A549 (cell line): ENCODE data around the gene PLAC1. TPM values are rescaled to one million over a fixed set of nuclear protein-coding genes. Genes with fewer than 3 reads are reported as not detected.
A peak's percentile ranks its signal among the peaks of the same experiment; 100 is the strongest.

Source experiments
- ATAC-seq, 2 experiments: fragments of 200-7000 bp in 1 of 2; fragments of >200 bp in 1 of 2; cut with Nextera tagmentation in 1 of 2; cut with Tn5 transposase in 1 of 2; 3 replicates each; pipeline versions ENCODE4 v1.8.0 to v1.9.1; 2018 to 2020; ENCODE audit warnings: mild to moderate bottlenecking in 1 of 2, moderate library complexity in 1 of 2
- CTCF ChIA-PET: fragments of 300-600 bp; sonication (Branson Sonifier 250); formaldehyde crosslinking; extraction: SDS; loops from one replicate; lab custom pipeline; 2021; ENCODE audit warnings: antibody characterized with exemption, inconsistent platforms; lab: Yijun Ruan, JAX
- POLR2A ChIA-PET: fragments of 350-600 bp; formaldehyde crosslinking; extraction: SDS; loops from one replicate; lab custom pipeline; 2021; ENCODE audit warnings: antibody characterized with exemption, inconsistent platforms; lab: Yijun Ruan, JAX
- DNase-seq, 2 experiments: peaks; one replicate each; pipeline versions ENCODE4 v3.0.0 to v3.0.0-alpha.2; 2011 to 2016; ENCODE audit warnings: low read depth in 1 of 2, low spot score in 1 of 2
- FAIRE-seq: peaks from 2 replicates; lab custom pipeline; 2011; peaks lifted over from hg19 to GRCh38; lab: Jason Lieb, UNC
- H3K27ac ChIP-seq, 2 experiments: fragments of >200 bp; sonication (Bioruptor Twin); formaldehyde crosslinking; 3 replicates each; pipeline ENCODE4 v1.5.1; 2016 to 2017
- H3K4me1 ChIP-seq: fragments of >200 bp; sonication (Bioruptor Twin); formaldehyde crosslinking; 3 replicates; pipeline ENCODE4 v1.6.1; 2016
- H3K4me2 ChIP-seq: fragments of >200 bp; sonication (Bioruptor Twin); formaldehyde crosslinking; 3 replicates; pipeline ENCODE4 v1.6.1; 2016
- H3K4me3 ChIP-seq: fragments of >200 bp; sonication (Bioruptor Twin); formaldehyde crosslinking; 3 replicates; pipeline ENCODE4 v1.5.1; 2016
- H3K9me3 ChIP-seq: fragments of >200 bp; sonication (Bioruptor Twin); formaldehyde crosslinking; 3 replicates; pipeline ENCODE4 v1.6.1; 2016
- CBX2 ChIP-seq: fragments of 200-600 bp; sonication (generic); IDR thresholded peaks from 2 replicates; pipeline ENCODE4 v1.6.1; 2016; ENCODE audit warnings: low read depth, mild to moderate bottlenecking, borderline replicate concordance
- CBX8 ChIP-seq: fragments of 200-600 bp; sonication (generic); IDR thresholded peaks from 2 replicates; pipeline ENCODE4 v1.6.1; 2016
- CEBPB ChIP-seq, 2 experiments: fragments of >200 bp in 1 of 2; sonication (Bioruptor Twin) in 1 of 2; formaldehyde crosslinking in 1 of 2; IDR thresholded peaks; 2 replicates each; pipeline ENCODE4 v1.6.1; 2012 to 2016
- CHD4 ChIP-seq: fragments of 200-600 bp; sonication (generic); IDR thresholded peaks from 2 replicates; pipeline ENCODE4 v1.6.1; 2016; ENCODE audit warnings: antibody characterized with exemption, mild to moderate bottlenecking, borderline replicate concordance
- EHF ChIP-seq: fragments of 250-450 bp; sonication (Bioruptor Pico); IDR thresholded peaks from 2 replicates; pipeline ENCODE4 v1.5.0; 2020; ENCODE audit warnings: mild to moderate bottlenecking
- EP300 ChIP-seq, 2 experiments: fragments of >200 bp; sonication (Bioruptor Twin); formaldehyde crosslinking; IDR thresholded peaks; 2 replicates in 1 of 2; 3 replicates in 1 of 2; pipeline ENCODE4 v1.6.1; 2016 to 2017
- ESRRA ChIP-seq: fragments of 150-350 bp; IDR thresholded peaks from 2 replicates; pipeline ENCODE4 v1.6.1; 2014; ENCODE audit warnings: mild to moderate bottlenecking, low read length, borderline replicate concordance
- FOXS1 ChIP-seq: fragments of 250-450 bp; sonication (Bioruptor Pico); IDR thresholded peaks from 2 replicates; pipeline ENCODE4 v1.5.0; 2020; ENCODE audit warnings: mild to moderate bottlenecking, moderate library complexity
- HDAC2 ChIP-seq: fragments of 200-600 bp; sonication (generic); IDR thresholded peaks from 2 replicates; pipeline ENCODE4 v1.6.1; 2016
- KDM5A ChIP-seq: fragments of 200-600 bp; sonication (generic); IDR thresholded peaks from 2 replicates; pipeline ENCODE4 v1.6.1; 2016; ENCODE audit warnings: antibody characterized with exemption, mild to moderate bottlenecking
- NR3C1 ChIP-seq: fragments of >200 bp; sonication (Bioruptor Twin); formaldehyde crosslinking; IDR thresholded peaks from 3 replicates; pipeline ENCODE4 v1.6.1; 2017
- RAD21 ChIP-seq, 2 experiments: fragments of >200 bp in 1 of 2; sonication (Bioruptor Twin) in 1 of 2; formaldehyde crosslinking in 1 of 2; IDR thresholded peaks in 1 of 2; conservative IDR thresholded peaks in 1 of 2; 2 replicates in 1 of 2; 3 replicates in 1 of 2; pipeline ENCODE4 v1.6.1; 2012 to 2018; ENCODE audit warnings: inconsistent platforms in 1 of 2
- RCOR1 ChIP-seq: fragments of 150-350 bp; IDR thresholded peaks from 2 replicates; pipeline ENCODE4 v1.6.1; 2014; ENCODE audit warnings: antibody characterized with exemption, low read length, low read depth
- RFX5 ChIP-seq: fragments of 450-650 bp; IDR thresholded peaks from 2 replicates; pipeline ENCODE4 v1.7.1; 2014; ENCODE audit warnings: antibody characterized with exemption, mild to moderate bottlenecking, moderate library complexity
- ZC3H11A ChIP-seq: fragments of 450-650 bp; IDR thresholded peaks from 2 replicates; pipeline ENCODE4 v1.6.1; 2014; ENCODE audit warnings: antibody characterized with exemption, mild to moderate bottlenecking
- ZSCAN20 ChIP-seq: fragments of 250-450 bp; sonication (Bioruptor Pico); IDR thresholded peaks from 2 replicates; pipeline ENCODE4 v1.8.0; 2022; ENCODE audit warnings: mild to moderate bottlenecking, moderate library complexity
- WGBS: methylation state at CpG from one replicate; pipeline ENCODE4 v1.1.6; 2017; ENCODE audit errors: missing lambda C conversion rate; 5-methylcytosine and 5-hydroxymethylcytosine counted together
- polyA plus RNA-seq, 4 experiments: library from polyadenylated mRNA; depleted of rRNA in 3 of 4; stranded (reverse); fragments of >200 nt; fragmentation: RNase III in 1 of 4; extraction: RNeasy Plus Mini Kit Qiagen cat#74134 plus additional on column Dnase treatment in 1 of 4; gene quantifications; 2 replicates in 3 of 4; 3 replicates in 1 of 4; pipeline ENCODE4 v1.2.3, GENCODE V29; 2011 to 2017
- TF ChIP-seq, protein P1 (sequence below): fragments of 150-350 bp; IDR thresholded peaks from 2 replicates; pipeline ENCODE4 v1.6.1; 2014; ENCODE audit warnings: low read depth, mild to moderate bottlenecking, low read length
- TF ChIP-seq, protein P2 (sequence below): fragments of 250-450 bp; sonication (Bioruptor Pico); IDR thresholded peaks from 2 replicates; pipeline ENCODE4 v1.5.0; 2021; ENCODE audit warnings: mild to moderate bottlenecking, moderate library complexity, borderline replicate concordance
- TF ChIP-seq, protein P3 (sequence below): IDR thresholded peaks from 2 replicates; pipeline ENCODE4 v1.6.1; 2012
- TF ChIP-seq, protein P4 (sequence below): IDR thresholded peaks from 2 replicates; pipeline ENCODE4 v1.6.1; 2012
- TF ChIP-seq, protein P5 (sequence below): fragments of >200 bp; sonication (Bioruptor Twin); formaldehyde crosslinking; IDR thresholded peaks from 3 replicates; pipeline ENCODE4 v1.6.1; 2016
- TF ChIP-seq, protein P6 (sequence below): IDR thresholded peaks from 2 replicates; pipeline ENCODE4 v1.6.1; 2012; ENCODE audit warnings: low read depth, borderline replicate concordance

The PLAC1 gene
- polyA plus RNA-seq, 2 of the 4 experiments (the other 2 are of a cell fraction): 0.79 to 2.6 TPM

DNA sequence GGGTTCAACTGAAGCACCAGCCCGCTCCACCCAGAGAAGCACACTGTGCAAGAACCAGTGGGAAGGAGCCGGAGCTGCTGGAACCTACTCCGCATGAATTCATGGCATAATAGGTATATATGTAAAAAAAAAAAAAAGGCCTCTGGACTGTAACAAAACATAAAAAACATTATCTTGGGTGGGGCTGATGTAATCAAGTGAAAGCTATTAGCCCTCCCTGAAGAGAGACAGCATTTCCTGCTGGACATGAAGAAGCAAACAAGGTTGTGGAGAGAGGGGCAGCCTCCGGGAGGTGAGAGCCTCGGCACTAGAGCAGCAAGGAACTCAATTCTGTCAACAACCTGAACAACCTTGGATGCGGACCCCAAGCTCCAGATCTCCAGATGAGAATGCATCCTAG is 50.7 kb downstream of the PLAC1 start:
- no peak for TF ChIP-seq EP300 (IDR thresholded peaks at IDR 0.05)
- no peak for TF ChIP-seq NR3C1
- TF ChIP-seq KDM5A: no peak
- TF ChIP-seq, protein P1, sequence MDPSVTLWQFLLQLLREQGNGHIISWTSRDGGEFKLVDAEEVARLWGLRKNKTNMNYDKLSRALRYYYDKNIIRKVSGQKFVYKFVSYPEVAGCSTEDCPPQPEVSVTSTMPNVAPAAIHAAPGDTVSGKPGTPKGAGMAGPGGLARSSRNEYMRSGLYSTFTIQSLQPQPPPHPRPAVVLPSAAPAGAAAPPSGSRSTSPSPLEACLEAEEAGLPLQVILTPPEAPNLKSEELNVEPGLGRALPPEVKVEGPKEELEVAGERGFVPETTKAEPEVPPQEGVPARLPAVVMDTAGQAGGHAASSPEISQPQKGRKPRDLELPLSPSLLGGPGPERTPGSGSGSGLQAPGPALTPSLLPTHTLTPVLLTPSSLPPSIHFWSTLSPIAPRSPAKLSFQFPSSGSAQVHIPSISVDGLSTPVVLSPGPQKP: no peak
- no peak for TF ChIP-seq RCOR1
- TF ChIP-seq, protein P2, sequence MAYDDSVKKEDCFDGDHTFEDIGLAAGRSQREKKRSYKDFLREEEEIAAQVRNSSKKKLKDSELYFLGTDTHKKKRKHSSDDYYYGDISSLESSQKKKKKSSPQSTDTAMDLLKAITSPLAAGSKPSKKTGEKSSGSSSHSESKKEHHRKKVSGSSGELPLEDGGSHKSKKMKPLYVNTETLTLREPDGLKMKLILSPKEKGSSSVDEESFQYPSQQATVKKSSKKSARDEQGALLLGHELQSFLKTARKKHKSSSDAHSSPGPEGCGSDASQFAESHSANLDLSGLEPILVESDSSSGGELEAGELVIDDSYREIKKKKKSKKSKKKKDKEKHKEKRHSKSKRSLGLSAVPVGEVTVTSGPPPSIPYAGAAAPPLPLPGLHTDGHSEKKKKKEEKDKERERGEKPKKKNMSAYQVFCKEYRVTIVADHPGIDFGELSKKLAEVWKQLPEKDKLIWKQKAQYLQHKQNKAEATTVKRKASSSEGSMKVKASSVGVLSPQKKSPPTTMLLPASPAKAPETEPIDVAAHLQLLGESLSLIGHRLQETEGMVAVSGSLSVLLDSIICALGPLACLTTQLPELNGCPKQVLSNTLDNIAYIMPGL (CRISPR knock-in tag): no peak
- TF ChIP-seq CBX8: no peak
- TF ChIP-seq, protein P3, sequence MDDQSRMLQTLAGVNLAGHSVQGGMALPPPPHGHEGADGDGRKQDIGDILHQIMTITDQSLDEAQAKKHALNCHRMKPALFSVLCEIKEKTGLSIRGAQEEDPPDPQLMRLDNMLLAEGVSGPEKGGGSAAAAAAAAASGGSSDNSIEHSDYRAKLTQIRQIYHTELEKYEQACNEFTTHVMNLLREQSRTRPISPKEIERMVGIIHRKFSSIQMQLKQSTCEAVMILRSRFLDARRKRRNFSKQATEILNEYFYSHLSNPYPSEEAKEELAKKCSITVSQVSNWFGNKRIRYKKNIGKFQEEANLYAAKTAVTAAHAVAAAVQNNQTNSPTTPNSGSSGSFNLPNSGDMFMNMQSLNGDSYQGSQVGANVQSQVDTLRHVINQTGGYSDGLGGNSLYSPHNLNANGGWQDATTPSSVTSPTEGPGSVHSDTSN: no peak
- no peak for TF ChIP-seq FOXS1 (CRISPR knock-in tag)
- no peak for TF ChIP-seq RFX5
- TF ChIP-seq, protein P4, sequence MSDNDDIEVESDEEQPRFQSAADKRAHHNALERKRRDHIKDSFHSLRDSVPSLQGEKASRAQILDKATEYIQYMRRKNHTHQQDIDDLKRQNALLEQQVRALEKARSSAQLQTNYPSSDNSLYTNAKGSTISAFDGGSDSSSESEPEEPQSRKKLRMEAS: no peak
- TF ChIP-seq, protein P5, sequence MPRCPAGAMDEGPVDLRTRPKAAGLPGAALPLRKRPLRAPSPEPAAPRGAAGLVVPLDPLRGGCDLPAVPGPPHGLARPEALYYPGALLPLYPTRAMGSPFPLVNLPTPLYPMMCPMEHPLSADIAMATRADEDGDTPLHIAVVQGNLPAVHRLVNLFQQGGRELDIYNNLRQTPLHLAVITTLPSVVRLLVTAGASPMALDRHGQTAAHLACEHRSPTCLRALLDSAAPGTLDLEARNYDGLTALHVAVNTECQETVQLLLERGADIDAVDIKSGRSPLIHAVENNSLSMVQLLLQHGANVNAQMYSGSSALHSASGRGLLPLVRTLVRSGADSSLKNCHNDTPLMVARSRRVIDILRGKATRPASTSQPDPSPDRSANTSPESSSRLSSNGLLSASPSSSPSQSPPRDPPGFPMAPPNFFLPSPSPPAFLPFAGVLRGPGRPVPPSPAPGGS: no peak
- TF ChIP-seq CEBPB (IDR thresholded peaks at IDR 0.05): no peak
- no peak for TF ChIP-seq ZC3H11A
- DNase-seq: no peak
- CTCF ChIA-PET: no interaction called here
- H3K4me2 ChIP-seq: no peak overlapping the region
- H3K4me3 ChIP-seq: no peak overlapping the region
- no peak for ATAC-seq
- WGBS: 92% methylated on average over 6 of the region's 6 CpGs
- H3K9me3 ChIP-seq: peaks cover 4% of the 10 kb centered on the region
- H3K4me1 ChIP-seq: peaks cover 28% of the 10 kb centered on the region
- peak overlapping the region; percentile 57 to 62; a peak in 5 of 6 replicates for H3K27ac ChIP-seq
- no peak for FAIRE-seq
- POLR2A ChIA-PET: no interaction called here

DNA sequence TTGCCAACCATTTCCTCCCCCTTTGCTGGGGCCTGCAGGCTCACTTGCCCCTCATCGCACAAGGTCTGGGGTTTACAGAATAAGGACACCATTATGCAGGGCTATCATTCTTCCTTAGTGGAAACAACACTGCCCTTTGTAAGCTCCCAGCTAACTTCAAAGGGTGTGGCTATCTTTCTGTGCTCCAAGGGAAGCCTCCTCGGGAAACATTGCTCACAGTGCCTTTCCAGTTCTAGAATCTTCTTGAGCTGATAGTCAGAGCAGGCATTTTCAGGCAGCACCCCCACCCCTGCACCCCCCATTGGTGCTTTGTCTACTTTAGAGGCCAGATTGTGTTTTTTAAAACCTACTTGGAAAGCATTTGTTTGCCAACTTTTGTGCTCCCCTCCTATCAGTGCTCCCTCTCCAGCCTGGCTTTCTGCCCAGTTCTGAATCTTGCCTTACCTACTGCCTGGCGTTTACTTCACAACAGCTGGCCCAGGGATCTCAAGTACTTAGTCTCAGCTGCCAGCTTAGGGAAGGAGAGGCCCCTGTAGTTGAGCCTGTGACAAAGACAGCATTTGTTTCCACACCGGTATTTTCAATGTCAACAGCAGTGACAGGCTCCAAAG is 53.5 kb downstream of the PLAC1 start:
- H3K4me1 ChIP-seq: peaks cover 35% of the 10 kb centered on the region
- peak; percentile 76 for FAIRE-seq
- POLR2A ChIA-PET: interaction anchor here (1.2 to 1.6 kb wide), 3 partner anchors 60 to 145 kb away, joined by 3 to 10 read pairs (median 3); no protein-coding TSS in a partner anchor
- peaks cover 9% of the 10 kb centered on the region for H3K9me3 ChIP-seq
- peak; percentile 14 to 54 for DNase-seq
- CTCF ChIA-PET: interaction anchor here (0.6 to 2.9 kb wide), 12 partner anchors 13 to 178 kb away, joined by 3 to 14 read pairs (median 5); no protein-coding TSS in a partner anchor
- ATAC-seq: peak; percentile 80 to 84
- 32% methylated on average over 3 of the region's 4 CpGs for WGBS
- peak overlapping the region; percentile 94 to 99 for H3K27ac ChIP-seq
- H3K4me3 ChIP-seq: no peak overlapping the region
- peak overlapping the region; percentile 62 for H3K4me2 ChIP-seq
- TF ChIP-seq EHF: no peak
- no peak for TF ChIP-seq CBX2
- no peak for TF ChIP-seq CEBPB (IDR thresholded peaks at IDR 0.05)
- no peak for TF ChIP-seq EP300 (IDR thresholded peaks at IDR 0.05)
- TF ChIP-seq, protein P4: no peak
- no peak for TF ChIP-seq CHD4
- no peak for TF ChIP-seq RAD21 (conservative IDR thresholded peaks at IDR 0.05 in 1 of 2, IDR thresholded peaks at IDR 0.05 in 1 of 2)
- no peak for TF ChIP-seq NR3C1
- TF ChIP-seq FOXS1 (CRISPR knock-in tag): no peak
- TF ChIP-seq ZSCAN20 (CRISPR knock-in tag): no peak
- TF ChIP-seq RCOR1: no peak
- no peak for TF ChIP-seq HDAC2
- no peak for TF ChIP-seq ESRRA
- TF ChIP-seq, protein P6, sequence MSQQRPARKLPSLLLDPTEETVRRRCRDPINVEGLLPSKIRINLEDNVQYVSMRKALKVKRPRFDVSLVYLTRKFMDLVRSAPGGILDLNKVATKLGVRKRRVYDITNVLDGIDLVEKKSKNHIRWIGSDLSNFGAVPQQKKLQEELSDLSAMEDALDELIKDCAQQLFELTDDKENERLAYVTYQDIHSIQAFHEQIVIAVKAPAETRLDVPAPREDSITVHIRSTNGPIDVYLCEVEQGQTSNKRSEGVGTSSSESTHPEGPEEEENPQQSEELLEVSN: no peak
